PC-9 (cell line): ENCODE results near the gene GAL3ST1.

Experiments used
- EZH2 ChIP-seq: fragments of 200-600 bp; sonication (generic); IDR thresholded peaks from 2 replicates; pipeline ENCODE4 v1.8.0; 2017; ENCODE audit warnings: antibody characterized with exemption, low read depth
- TF ChIP-seq, protein P1 (sequence below): fragments of 200-600 bp; sonication (generic); conservative IDR thresholded peaks from 2 replicates; pipeline ENCODE4 v1.6.1; 2017; ENCODE audit warnings: mixed run types, antibody characterized with exemption, mild to moderate bottlenecking, moderate library complexity

DNA sequence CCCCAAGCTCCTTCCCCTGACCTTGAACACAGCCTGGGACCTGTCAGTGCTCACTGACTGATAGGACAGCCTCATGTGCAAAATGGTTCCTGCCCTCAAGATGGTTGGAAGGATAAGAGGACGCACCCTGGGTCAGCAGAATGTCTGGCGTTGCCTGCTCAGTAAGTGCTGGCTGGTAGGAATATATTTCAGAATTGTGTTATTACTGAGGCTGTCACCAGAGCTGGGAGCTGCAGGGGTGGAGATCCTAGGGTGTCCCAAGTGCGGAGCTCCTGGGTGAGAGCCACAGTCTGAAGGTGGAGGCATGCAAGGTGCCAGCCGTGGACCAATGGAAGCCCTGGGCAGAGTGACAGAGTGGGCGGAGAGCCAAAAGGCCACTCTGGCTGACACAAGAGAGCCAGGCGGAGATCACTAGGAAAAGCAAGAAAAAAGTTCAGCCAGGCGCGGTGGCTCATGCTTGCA lies 67.9 kb downstream of the GAL3ST1 start:
- no peak for TF ChIP-seq EZH2
- TF ChIP-seq, protein P1, sequence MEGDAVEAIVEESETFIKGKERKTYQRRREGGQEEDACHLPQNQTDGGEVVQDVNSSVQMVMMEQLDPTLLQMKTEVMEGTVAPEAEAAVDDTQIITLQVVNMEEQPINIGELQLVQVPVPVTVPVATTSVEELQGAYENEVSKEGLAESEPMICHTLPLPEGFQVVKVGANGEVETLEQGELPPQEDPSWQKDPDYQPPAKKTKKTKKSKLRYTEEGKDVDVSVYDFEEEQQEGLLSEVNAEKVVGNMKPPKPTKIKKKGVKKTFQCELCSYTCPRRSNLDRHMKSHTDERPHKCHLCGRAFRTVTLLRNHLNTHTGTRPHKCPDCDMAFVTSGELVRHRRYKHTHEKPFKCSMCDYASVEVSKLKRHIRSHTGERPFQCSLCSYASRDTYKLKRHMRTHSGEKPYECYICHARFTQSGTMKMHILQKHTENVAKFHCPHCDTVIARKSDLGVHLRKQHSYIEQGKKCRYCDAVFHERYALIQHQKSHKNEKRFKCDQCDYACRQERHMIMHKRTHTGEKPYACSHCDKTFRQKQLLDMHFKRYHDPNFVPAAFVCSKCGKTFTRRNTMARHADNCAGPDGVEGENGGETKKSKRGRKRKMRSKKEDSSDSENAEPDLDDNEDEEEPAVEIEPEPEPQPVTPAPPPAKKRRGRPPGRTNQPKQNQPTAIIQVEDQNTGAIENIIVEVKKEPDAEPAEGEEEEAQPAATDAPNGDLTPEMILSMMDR: no peak
